Measurements from ENCODE around the gene HECTD4. TPM values are rescaled to one million over a fixed set of nuclear protein-coding genes. Genes with fewer than 3 reads are reported as not detected.

HECTD4 gene
- total RNA-seq, 1 experiment from 2014 or later, result 5.1 TPM

DNA sequence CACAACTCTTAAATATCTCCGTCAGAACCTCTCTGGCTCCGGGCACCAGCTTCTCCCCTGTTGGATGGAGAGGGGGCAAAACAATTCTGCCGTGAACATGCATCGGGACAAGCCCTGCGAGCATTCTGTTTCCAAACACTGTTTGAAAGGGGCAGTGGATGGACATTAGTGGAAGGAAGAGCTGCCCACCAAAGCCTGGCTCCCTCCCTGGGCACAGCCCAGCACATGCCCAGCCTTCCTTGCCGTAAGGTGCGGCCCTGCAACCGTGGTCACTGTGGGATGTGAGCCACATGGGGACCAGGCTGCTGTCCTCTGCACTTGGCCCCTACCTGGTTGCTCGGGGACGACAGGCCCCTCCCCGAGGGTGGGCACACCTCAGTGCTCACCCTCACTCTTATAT is 202.9 kb downstream of the HECTD4 start:
- no peak for DNase-seq (ENCODE audit: low spot score)

DNA sequence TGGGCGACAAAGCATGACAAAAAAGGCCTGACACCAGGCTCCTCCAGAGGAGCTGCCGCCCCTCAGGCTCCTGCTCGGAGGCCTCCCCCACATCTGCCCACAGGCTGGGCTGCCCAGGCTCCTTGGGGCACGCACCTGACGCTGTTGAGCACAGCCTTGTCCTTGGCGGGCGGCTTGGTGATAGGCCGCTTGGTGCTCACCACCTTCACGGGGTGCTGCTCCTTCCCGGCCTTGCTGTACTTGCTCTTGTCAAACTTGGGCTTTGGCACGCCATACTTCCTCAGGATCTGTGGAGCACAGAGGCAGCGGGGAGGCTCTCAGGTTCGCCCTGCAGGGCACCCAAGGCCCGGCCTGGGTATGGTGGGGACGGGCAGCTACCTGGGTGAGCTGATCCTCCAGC is 203.4 kb downstream of the HECTD4 start:
- no peak for DNase-seq (ENCODE audit: low spot score)

DNA sequence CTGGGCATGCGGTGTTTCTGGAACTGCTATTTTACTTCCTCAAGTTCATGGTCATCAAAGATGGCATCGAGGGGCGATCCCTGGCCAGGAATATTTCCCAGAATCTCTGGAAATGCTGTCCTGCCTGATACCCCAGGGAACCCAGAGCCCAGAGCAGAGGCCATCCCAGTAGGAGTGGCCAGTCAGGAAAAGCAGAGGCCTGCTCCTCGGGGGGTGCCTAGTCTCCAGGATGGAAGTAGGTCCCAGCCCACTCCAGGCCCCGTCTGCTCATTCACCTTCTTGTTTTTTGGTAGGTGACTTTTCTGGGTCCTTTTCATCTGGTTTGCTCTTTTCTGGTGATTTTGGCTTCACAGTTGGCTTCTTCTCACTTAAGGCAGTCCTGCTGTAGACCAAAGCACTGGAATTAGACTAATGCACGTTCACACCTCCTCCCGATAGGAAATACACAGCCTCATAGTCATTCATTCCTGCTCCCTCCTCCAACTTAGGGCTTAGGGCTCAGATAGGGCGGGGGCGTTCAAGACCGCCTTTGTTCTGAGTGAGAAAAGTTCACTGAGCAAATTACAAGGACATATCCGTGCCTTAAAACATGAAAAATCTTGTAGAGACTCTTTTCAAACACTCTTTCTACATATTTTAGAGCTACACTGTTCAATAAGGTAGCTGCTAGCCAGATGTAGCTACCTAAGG is 205.8 kb downstream of the HECTD4 start:
- no peak for DNase-seq (ENCODE audit: low spot score)

DNA sequence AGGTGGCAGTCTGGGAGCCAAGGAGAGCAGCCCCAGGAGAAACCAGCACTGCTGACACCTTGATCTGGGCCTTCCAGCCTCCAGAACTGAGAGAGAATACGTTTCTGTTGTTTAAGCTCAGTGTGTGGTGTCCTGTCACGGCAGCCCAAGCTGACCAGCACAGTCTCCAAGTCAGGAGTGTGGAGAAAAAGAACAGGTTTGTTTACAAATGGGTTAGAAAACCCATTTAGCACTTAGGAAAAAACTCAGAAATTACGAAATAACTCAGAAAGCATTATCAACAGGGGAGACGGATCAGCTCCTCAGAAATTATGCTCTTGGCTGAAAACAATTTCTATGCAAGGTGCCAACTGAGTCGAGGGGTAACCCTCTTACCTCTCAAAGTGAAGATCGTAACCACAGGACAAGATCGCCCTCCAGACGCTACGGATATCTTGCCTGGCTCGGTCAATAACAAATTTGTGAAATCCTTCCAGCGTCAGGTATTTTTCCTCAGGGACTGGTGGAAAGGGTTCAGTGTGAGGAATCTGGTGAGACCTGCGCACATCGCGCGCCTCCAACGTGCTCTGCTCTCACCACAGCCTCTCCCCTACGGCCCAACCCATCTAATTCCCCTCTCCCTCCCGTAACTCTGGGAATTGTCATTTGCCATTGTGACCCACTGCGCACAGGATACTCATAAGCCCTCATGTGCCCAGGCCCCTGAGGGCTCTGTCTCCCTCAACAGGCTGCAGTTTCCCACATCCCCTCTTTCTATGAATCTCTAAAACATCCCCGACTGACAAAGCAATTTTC is 206.7 kb downstream of the HECTD4 start:
- no peak for DNase-seq (ENCODE audit: low spot score)

DNA sequence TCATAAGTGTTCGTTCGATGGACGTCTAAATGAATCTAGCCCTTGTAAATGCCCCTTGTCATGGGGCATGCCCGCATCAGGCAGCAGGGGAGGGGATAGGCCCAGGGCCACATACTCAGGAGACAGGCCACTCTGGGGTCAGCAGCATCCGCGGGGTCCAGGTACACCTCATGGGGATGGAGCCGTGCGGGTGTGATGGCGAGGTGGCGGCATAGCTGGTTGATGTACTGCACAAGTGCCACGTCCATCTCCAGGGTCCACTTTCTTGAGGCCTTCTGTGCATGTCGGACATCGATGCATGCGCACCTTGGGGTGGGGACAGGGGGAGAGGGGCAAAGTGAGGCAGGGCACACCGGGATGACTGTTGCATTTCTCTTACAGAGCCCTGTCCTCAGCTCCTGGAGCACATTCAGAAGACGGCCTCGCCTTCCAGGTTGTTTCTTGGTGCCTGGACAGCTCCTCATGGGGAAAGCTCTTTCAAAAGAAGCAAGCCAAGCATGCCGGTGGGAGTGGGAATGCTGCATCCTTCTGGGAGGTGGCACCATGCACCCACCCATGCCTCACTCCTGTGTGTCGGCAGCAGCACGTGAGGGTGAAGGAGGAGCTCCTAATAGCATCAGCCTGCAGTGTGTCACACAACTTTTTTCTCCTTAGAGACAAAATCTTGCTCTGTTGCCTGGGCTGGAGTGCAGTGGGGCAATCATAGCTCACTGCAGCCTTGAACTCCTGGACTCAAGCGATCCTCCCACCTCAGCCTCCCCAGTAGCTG is 209.5 kb downstream of the HECTD4 start:
- no peak for DNase-seq (ENCODE audit: low spot score)

DNA sequence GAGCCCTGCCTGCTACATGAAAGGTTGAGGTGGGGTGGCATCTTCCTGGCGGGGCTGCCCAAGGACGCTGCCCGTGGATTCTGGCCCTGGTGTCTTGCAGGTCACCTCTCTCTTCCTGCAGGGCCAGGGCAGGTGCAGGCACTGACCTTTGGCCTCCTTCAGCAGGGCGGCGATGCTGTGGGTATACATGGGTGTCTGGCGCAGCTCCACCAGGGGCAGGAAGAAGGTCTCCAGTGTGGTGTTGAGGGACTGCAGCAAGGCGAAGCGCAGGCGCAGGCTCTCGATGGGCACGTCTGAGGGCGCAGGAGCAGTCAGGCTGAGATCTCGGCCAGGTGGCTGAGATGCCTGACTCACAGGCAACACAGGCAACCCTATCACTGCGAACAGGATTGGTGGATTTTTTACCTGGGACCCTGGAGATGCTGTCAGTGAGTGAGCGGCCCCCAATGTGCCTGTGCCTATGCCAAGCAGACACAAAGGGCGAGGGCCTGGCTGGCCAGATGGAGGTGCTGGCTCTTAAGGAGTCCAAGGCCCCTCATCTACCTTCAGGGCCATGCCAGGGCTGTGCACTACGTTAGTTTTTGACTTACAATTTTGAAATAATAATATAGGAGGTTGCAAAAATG is 211.1 kb downstream of the HECTD4 start:
- DNase-seq (ENCODE audit: low spot score), result no peak

DNA sequence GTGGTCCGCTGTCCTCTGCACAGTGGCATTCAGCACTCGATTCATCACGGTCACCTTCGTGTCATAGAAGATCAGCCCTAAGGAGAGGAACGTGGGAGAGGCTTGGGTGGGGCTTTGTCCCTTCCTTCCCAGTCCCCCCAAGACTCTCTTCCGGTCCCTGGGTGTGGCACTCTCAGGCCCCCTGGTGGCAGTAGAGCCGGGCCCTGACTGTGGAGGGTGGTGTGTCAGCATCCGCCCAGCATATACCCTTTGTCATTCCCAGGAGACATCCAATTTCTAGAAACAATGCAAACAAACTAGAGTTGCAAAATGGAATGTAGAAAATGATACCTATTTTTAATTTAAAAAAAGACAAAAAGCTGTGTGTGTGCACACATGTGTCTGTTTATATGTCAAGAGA is 211.9 kb downstream of the HECTD4 start:
- DNase-seq (ENCODE audit: low spot score), result peak; percentile 36

DNA sequence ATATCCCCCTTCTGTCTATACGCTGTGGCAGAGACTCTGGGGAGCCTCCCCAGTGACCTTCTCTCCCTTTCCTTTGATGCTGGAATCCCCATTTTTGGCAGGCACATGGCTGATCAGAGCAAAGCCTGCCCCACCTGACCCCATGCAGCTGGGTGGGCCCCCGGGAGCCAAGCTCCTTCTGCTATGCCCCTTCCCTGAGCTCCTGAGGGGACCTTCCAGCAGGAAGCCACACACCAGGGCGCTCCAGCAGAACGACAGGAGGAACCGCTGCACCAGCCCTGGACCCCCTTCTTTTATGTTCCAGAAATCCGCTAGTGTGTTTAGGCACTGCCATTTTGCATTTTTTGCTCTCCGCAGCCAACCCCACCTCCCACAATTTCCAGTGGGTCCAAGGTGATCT is 212.3 kb downstream of the HECTD4 start:
- no peak for DNase-seq (ENCODE audit: low spot score)

DNA sequence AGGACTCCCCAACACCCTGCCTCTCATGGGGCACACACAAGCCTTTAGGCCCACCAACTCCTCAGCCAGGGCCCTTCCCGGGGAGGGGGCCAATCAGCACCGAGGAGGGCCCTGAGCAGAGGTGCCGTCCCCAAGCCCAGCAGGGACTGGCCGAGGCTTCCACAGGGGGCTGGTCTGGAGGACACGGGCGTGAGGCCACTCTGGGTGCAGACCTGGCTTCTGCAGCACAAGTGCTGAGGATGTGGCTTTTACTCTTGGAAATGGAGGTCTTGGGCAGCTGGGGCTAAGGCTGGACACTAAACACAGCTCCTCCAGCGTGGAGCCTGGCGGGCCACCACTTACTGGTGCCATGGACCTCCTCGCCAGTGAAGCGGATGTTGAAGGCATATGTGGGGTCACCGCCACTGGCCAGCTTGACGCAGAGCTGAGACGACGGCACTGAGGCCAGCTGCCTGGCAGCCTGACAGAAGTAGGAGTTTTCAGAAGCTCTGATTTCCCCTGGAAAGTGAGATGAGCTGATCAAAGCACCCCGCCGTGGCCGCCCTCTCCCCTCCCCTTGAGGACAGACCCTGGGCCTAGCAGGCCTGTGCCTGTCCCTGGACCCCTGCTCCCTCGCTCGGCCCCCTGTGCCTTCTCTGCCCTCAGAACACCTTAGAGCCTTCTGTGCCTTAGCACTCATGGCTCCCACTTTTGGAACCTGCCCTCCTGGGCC is 212.9 kb downstream of the HECTD4 start:
- no peak for DNase-seq (ENCODE audit: low spot score)

DNA sequence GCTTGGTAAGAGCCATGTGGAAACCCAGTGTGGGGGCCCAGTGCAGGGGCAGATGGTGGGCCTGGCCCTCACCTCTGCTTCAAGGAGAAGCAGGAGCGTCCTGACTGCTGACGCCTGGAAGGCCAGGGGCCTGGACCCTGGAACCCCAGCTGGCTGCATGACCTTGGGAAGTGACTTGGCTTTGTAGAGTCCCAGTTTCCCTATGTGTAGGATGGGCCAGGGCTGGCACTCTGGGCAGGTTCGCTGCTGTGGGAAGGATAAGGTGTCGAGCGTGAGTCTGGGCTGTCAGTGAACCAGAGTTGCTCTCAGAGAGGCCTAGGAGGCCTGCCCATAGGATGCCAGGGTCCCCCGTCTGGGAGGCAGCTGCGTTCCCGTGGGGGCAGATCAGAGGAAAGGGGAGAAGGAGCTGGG is 213.7 kb downstream of the HECTD4 start:
- DNase-seq (ENCODE audit: low spot score), result no peak

DNA sequence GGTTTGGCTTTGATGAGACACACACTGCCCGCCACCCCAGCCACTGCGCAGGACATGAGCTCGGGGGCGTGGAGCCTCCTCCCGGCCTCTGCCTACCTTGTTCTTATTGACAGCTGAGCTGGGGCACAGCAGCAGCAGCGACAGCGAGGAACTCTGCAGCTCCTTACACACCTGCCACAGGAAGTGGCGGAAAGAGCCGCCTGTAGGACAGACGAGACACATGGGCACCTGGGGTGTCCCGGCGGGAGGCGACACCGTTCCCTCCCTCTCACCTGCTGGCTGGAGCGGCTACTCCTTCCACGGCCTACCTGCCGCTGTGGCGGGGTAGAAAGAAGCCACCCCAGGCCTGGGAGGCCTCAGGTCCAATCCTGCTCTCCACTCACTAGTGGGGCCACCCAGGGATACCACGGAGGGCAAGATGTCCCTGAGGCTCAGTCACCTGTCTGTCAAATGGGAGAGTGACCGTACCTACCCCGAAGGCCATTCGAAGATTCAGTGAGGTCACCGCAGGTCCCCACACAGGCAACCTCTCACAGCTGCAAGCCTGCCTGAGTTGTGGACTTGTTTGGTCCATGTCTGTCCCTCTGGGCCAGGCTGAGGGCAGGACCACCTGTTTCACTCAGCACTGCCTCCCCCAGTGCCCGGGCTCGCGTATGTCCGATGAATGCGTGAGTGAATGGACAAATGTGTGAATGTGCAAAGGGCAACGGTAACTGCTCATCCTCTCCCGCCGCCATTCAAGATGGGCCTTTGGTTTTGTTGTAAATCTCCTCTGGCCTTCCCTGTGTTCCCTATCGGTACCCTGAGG is 214.3 kb downstream of the HECTD4 start:
- no peak for DNase-seq (ENCODE audit: low spot score)

DNA sequence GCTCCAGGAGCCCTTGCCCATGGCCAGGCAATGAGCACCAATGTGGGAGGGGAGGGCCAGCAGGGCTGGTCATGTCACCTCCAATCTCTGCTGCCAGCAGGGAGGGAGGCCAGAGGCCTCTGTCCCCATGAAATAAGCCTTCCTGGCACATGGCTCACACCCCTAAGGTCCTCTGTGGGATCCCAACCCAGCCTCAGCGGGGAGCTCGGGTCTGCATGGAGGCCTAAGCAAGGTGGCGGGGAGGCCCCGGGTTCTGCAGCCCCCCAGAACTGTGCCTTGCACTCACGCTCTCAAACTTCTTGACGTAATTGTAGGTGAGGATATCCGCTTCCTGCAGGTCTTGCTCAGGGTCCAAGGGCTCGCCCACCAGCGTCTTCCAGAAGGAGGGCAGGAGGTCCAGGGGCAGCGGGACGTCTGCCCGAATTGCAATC is 215.2 kb downstream of the HECTD4 start:
- no peak for DNase-seq (ENCODE audit: low spot score)

DNA sequence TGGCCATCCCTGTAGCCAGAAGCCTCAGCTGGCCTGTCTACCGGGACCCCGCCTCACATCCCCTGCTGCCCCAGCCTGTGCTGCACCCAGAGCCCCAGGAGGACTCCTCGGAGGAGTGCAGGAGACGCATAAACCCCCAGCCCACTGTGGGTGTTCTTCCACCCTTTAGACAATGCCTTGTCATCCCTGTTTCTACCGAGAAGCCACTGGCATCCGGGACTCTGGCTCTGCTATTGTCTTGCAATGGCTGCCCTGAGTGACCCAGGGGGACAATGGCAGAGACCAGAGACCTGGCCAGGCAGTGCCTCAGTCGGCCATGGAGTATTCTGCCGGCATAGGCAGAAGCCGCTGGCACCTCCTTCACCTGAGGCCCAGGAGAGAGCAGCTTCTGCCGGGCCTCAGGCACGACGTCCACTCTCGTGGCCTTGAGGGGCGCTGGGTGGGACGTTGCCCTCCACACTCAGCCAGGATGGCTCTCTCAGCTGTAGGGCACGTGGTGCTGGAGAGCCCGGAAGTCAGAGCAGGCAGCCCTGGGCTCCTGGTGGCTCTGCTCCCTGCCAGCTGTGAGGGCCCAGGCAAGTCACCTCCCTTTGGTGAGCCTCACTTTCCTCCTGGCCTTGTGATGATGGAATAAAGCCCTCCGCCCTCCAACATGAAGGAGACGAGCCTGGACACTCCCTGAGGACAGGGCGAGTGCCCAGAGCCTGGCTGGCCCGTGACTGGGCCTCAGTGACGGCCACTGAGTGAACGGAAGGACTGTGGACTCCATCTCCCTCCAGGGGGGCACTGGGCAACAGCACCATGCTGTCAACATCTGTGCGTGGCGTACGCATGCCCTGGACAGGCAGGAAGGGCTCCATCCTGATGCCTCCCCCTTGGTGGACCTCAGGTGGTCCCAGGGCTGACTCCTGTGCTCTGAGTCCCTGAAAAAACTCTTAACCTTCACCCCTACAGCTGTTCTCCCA is 215.9 kb downstream of the HECTD4 start:
- no peak for DNase-seq (ENCODE audit: low spot score)

DNA sequence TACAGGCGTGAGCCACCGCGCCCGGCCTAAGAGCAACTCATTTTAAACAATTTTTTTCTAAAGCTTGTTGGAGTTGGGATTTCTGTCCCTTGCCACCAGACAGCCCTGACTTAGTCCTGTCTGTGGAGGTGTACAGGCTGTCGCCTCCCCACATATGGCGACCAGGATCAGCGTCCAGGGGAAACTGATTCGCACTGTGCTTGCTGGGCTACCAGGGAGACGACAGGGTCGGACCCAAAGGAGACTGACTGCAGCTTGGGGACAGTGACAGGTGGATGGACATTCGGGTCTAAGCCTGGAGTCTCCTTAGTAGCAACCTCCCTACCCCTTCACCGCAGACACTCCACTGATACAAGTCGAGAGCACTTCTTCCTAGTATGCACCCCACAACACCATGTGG is 216.6 kb downstream of the HECTD4 start:
- DNase-seq (ENCODE audit: low spot score), result no peak

DNA sequence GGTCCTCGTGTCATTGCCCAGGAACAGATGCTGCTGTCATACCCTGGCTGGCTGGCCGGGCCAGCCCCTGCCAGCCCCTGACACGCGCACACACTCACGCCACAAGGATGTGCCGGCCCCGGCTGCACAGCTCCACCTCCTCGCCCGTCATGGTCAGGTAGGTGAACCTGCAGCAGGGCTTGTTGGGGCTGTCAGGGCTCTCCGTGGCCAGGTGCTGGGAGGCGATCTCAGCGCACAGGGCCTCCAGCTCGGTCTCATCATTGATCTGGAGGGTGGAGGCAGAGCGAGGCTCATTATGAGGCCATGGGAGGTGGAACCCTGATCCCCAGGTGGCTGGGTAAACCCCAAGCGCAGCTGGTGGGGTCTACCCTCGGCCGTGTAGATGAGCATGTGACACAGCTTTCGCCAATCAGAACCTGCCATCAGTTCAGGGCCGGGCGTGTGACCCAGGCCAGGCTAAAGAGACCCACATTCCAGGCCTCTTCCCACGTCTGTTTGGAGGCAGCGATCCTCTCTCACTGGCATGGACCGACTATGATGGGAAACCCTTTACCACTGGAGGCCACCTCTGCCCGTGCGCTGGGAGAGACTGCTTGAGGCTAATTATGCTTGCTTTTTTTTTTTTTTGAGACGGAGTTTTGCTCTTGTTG is 218.1 kb downstream of the HECTD4 start:
- no peak for DNase-seq (ENCODE audit: low spot score)

DNA sequence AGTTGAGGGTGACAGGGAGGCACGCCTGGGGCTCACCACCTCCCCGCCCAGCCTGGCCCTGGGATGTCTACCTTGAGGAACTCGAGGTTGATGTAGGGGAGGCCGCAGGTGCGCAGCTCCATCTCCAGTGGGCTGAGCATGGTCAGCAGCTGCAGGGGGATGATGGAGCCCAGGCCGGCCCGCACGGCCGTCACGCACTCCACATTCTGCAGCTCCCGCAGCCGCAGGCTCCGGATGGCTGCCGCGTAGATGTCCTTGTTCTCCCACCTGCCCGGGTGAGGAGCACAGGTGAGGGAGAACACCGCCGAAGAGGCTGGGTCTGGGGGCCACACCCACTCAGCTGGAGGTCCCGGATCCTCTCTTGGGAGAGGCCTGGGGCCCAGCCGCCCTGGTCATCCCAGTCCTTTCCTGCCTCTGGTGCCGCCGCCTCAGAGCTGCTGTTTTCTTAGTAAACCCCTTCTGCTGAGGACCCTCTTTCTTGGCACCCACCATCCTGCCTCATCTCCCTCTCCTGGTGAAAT is 218.7 kb downstream of the HECTD4 start:
- no peak for DNase-seq (ENCODE audit: low spot score)

DNA sequence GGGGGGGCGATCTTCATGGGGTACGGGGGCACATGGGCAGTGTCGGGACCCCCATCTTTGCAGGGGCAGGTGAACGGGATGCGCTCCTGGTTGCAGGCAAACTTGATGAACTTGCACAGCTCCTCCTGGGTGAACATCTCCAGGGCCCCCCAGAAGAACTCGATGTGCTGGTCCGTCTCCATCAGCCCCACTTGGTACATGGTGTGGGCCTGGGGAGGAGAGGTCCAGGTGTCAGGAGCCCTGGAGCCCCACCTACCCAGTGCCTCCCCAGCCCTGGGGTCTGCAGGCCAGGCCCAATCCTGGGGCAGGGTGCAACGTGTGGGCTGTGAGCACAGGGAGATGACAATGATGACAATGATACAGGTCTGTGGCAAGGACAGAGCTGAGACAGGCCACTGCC is 219.2 kb downstream of the HECTD4 start:
- DNase-seq (ENCODE audit: low spot score), result no peak

DNA sequence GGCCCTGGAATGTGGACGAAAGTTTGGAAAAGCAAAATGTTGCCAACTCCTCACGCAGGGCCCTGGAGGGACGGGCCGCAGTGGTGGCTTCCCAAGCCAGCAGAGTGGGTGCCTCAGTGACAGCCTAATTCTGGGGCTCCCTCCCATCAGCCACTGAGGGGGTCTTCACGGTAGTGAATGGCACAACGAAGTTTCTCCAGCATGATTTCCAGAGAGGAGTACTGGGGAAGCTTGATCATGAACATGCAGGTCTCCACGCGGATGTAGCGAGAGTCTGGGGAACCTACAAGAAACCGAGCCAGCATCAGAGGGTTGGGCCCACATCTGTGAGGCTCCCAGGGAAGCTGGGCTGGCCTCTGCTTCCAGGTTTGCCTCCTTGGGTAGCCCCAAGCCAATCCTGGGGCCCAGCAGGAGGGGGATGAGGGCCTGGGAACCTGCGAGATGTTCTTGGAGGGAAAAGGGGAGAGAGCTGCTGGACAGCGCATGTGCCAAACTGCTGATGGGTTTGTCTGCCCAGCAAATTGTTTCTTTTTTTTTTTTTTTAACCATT is 219.9 kb downstream of the HECTD4 start:
- no peak for DNase-seq (ENCODE audit: low spot score)
